ENCODE results near the gene TOR4A.

The TOR4A gene

GRCh38 chr9:137318602-137319001 is 41.1 kb downstream of the TOR4A start:
- H3K4me1 ChIP-seq, result peaks cover 3% of the 10 kb centered on the region; the same call in 1 of the 2 replicates
- H3K36me3 ChIP-seq, result no peaks in the 10 kb centered on the region
- DNase-seq, result no peak
- H3K9me3 ChIP-seq, result no peaks in the 10 kb centered on the region
- TF ChIP-seq CTCF (IDR thresholded peaks at IDR 0.05; ENCODE audit: low read depth, low read length), result no peak
- H3K27me3 ChIP-seq, result no peaks in the 10 kb centered on the region
- H3K4me3 ChIP-seq (ENCODE audit: low read depth, low read length), result no peak overlapping the region

GRCh38 chr9:137319011-137319738 is 41.6 kb downstream of the TOR4A start:
- no peak for TF ChIP-seq CTCF (IDR thresholded peaks at IDR 0.05; ENCODE audit: low read depth, low read length)
- H3K4me1 ChIP-seq, result peaks cover 3% of the 10 kb centered on the region; the same call in 1 of the 2 replicates
- H3K4me3 ChIP-seq (ENCODE audit: low read depth, low read length), result no peak overlapping the region
- peak; percentile 24 for DNase-seq
- no peaks in the 10 kb centered on the region for H3K27me3 ChIP-seq
- H3K9me3 ChIP-seq, result no peaks in the 10 kb centered on the region
- H3K36me3 ChIP-seq, result no peaks in the 10 kb centered on the region

- no peaks in the 10 kb centered on the region for H3K36me3 ChIP-seq
- peaks cover 3% of the 10 kb centered on the region; the same call in 1 of the 2 replicates for H3K4me1 ChIP-seq
- no peak for TF ChIP-seq CTCF (IDR thresholded peaks at IDR 0.05; ENCODE audit: low read depth, low read length)
- H3K4me3 ChIP-seq (ENCODE audit: low read depth, low read length), result no peak overlapping the region
- DNase-seq, result peak; percentile 10
- H3K27me3 ChIP-seq, result no peaks in the 10 kb centered on the region
- no peaks in the 10 kb centered on the region for H3K9me3 ChIP-seq
Observed at GRCh38 chr9:137319739-137320551, 42.4 kb downstream of the TOR4A start.

GRCh38 chr9:137320555-137321384 is 43.2 kb downstream of the TOR4A start:
- Histone ChIP-seq H3K36me3 (no peaks in the 10 kb centered on the region), H3K4me3 (ENCODE audit: low read depth, low read length) (no peak overlapping the region), H3K27me3 (no peaks in the 10 kb centered on the region), H3K9me3 (no peaks in the 10 kb centered on the region), H3K4me1 (peaks cover 3% of the 10 kb centered on the region; the same call in 1 of the 2 replicates)
- DNase-seq, result peak; percentile 26
- TF ChIP-seq CTCF (IDR thresholded peaks at IDR 0.05; ENCODE audit: low read depth, low read length), result no peak

- no peak for DNase-seq
- no peak for TF ChIP-seq CTCF (IDR thresholded peaks at IDR 0.05; ENCODE audit: low read depth, low read length)
- H3K27me3 ChIP-seq, result no peaks in the 10 kb centered on the region
- H3K36me3 ChIP-seq, result no peaks in the 10 kb centered on the region
- no peaks in the 10 kb centered on the region for H3K9me3 ChIP-seq
- H3K4me3 ChIP-seq (ENCODE audit: low read depth, low read length), result no peak overlapping the region
- peaks cover 3% of the 10 kb centered on the region; the same call in 1 of the 2 replicates for H3K4me1 ChIP-seq
Observed at GRCh38 chr9:137321726-137322361, 44.3 kb downstream of the TOR4A start.
